Adrenal gland (tissue), 5 donors: ENCODE measurements around the gene NELL2.

Experiments
- POLR2A ChIP-seq, 2 donors: fragments of 450-650 bp; IDR thresholded peaks; one replicate each; pipeline ENCODE4 v1.6.1; 2017; ENCODE audit warnings: antibody characterized with exemption in 2 of 2, mild to moderate bottlenecking in 2 of 2, moderate library complexity in 1 of 2
- TF ChIP-seq, protein P1 (sequence below), 6 experiments: fragments of 450-650 bp in 4 of 6; fragments of 200-600 bp in 2 of 6; sonication (generic) in 1 of 6; IDR thresholded peaks; 1 replicate in 5 of 6; 2 replicates in 1 of 6; pipeline versions ENCODE4 v1.5.1 to v1.8.0; 2016 to 2021; ENCODE audit warnings: antibody characterized with exemption in 6 of 6, mild to moderate bottlenecking in 2 of 6, moderate library complexity in 1 of 6
- donor health status: DM: no; HTN: no; CAD: no.

DNA sequence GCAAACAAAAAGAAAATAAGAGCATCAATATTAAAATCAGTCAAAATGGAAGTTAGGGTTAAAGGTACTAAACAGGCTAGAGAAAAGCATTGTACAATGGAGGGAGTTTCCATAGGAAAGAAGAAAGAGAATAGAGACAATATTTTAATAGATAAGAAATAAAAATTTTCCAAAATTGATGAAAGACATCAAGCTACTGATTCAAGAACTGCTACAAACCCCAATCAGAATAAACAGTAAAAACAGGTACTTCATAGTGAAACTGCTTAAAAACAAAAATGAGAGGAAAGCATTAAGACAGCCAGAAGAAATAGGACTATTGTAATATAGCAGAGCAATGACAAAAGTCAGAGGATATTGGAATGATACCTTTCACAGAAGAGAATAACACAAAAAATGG is 413.4 kb downstream of the NELL2 start:
- TF ChIP-seq, protein P1, sequence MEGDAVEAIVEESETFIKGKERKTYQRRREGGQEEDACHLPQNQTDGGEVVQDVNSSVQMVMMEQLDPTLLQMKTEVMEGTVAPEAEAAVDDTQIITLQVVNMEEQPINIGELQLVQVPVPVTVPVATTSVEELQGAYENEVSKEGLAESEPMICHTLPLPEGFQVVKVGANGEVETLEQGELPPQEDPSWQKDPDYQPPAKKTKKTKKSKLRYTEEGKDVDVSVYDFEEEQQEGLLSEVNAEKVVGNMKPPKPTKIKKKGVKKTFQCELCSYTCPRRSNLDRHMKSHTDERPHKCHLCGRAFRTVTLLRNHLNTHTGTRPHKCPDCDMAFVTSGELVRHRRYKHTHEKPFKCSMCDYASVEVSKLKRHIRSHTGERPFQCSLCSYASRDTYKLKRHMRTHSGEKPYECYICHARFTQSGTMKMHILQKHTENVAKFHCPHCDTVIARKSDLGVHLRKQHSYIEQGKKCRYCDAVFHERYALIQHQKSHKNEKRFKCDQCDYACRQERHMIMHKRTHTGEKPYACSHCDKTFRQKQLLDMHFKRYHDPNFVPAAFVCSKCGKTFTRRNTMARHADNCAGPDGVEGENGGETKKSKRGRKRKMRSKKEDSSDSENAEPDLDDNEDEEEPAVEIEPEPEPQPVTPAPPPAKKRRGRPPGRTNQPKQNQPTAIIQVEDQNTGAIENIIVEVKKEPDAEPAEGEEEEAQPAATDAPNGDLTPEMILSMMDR (IDR thresholded peaks at IDR 0.05): no peak
- no peak for TF ChIP-seq POLR2A (IDR thresholded peaks at IDR 0.05)
